GM12878 (cell line): ENCODE results near the gene NR3C1. TPM values are rescaled to one million over a fixed set of nuclear protein-coding genes. Genes with fewer than 3 reads are reported as not detected.

ENCODE experiments used
- MXI1 ChIP-seq: fragments of 150-350 bp; IDR thresholded peaks from 2 replicates; pipeline ENCODE4 v1.6.1; 2011; ENCODE audit warnings: low read depth, mild to moderate bottlenecking, inconsistent platforms, low read length, improper control_type of control experiment
- NR2C1 ChIP-seq: fragments of 450-650 bp; IDR thresholded peaks from 2 replicates; pipeline ENCODE4 v1.6.1; 2017; ENCODE audit warnings: antibody characterized with exemption, mild to moderate bottlenecking, moderate library complexity
- RAD51 ChIP-seq: fragments of 450-650 bp; IDR thresholded peaks from 2 replicates; pipeline ENCODE4 v1.6.1; 2016; ENCODE audit warnings: moderate library complexity, mild to moderate bottlenecking, inconsistent platforms
- SREBF2 ChIP-seq: IDR thresholded peaks from 2 replicates; pipeline ENCODE4 v1.6.1; 2012; ENCODE audit warnings: mild to moderate bottlenecking, low read length
- polyA plus RNA-seq, 11 experiments: library from polyadenylated mRNA; depleted of rRNA in 4 of 11; unstranded in 6 of 11; stranded (reverse) in 5 of 11; fragments of >200 nt; fragmentation: Nextera tagmentation in 4 of 11; fragmentation: Illumina TruSeq in 1 of 11; extraction: Ambion mirVana in 4 of 11; extraction: Trizol in 1 of 11; gene quantifications; 1 replicate in 1 of 11; 2 replicates in 10 of 11; pipeline versions ENCODE4 v1.2.1 to v1.2.3, GENCODE V29; 2011 to 2016; ENCODE audit warnings: inconsistent platforms in 2 of 11, missing spikeins in 2 of 11, low read depth in 1 of 11
- total RNA-seq, 4 experiments: library from RNA; depleted of rRNA in 3 of 4; stranded (reverse); fragments of >200 nt in 3 of 4; fragmentation: Illumina TruSeq in 1 of 4; extraction: Trizol in 1 of 4; gene quantifications; 2 replicates each; pipeline versions ENCODE4 v1.2.1 to v1.2.3, GENCODE V29; 2013 to 2021
- TF ChIP-seq, protein P1 (sequence below): fragments of 450-650 bp; IDR thresholded peaks from 2 replicates; pipeline ENCODE4 v1.6.1; 2017; ENCODE audit warnings: low read depth, mild to moderate bottlenecking, moderate library complexity
- TF ChIP-seq, protein P2 (sequence below): fragments of 450-650 bp; IDR thresholded peaks from 2 replicates; pipeline ENCODE4 v1.6.1; 2017; ENCODE audit warnings: mild to moderate bottlenecking, moderate library complexity
- TF ChIP-seq, protein P3 (sequence below): fragments of 450-650 bp; IDR thresholded peaks from 2 replicates; pipeline ENCODE4 v1.6.1; 2016; ENCODE audit warnings: mild to moderate bottlenecking

The NR3C1 gene
- total and polyA plus RNA-seq, 10 of the 15 experiments (the other 5 are each of a cell fraction or from before 2014, with no cell fraction given), result 49.7 to 141 (median 109) TPM

DNA sequence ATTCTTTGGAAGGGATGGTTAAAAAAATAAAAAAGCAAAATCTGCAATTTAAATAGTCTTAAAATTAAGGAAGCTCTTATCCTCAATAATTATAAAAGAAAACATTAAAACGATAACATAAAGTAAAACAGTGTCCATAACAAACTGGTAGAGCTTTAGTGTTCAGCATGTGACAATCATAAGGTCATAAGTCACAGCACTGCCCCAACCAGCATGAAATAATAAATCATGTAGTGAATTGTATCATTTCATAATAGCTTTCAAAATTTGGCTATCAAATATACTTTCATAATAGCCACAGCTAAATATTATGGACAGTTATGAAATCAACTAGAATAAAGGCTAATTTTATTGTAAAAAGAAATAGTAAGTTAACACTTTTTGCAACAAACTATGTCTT, 10.0 kb downstream of the NR3C1 start (continued):
- TF ChIP-seq, protein P1, sequence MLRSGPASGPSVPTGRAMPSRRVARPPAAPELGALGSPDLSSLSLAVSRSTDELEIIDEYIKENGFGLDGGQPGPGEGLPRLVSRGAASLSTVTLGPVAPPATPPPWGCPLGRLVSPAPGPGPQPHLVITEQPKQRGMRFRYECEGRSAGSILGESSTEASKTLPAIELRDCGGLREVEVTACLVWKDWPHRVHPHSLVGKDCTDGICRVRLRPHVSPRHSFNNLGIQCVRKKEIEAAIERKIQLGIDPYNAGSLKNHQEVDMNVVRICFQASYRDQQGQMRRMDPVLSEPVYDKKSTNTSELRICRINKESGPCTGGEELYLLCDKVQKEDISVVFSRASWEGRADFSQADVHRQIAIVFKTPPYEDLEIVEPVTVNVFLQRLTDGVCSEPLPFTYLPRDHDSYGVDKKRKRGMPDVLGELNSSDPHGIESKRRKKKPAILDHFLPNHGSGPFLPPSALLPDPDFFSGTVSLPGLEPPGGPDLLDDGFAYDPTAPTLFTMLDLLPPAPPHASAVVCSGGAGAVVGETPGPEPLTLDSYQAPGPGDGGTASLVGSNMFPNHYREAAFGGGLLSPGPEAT, result no peak
- TF ChIP-seq SREBF2 (no peak), MXI1 (peak; percentile 32; the same call in 1 of the 2 replicates), NR2C1 (peak; percentile 32; the same call in 1 of the 2 replicates), RAD51 (peak; percentile 22; the same call in 1 of the 2 replicates)
- TF ChIP-seq, protein P2, sequence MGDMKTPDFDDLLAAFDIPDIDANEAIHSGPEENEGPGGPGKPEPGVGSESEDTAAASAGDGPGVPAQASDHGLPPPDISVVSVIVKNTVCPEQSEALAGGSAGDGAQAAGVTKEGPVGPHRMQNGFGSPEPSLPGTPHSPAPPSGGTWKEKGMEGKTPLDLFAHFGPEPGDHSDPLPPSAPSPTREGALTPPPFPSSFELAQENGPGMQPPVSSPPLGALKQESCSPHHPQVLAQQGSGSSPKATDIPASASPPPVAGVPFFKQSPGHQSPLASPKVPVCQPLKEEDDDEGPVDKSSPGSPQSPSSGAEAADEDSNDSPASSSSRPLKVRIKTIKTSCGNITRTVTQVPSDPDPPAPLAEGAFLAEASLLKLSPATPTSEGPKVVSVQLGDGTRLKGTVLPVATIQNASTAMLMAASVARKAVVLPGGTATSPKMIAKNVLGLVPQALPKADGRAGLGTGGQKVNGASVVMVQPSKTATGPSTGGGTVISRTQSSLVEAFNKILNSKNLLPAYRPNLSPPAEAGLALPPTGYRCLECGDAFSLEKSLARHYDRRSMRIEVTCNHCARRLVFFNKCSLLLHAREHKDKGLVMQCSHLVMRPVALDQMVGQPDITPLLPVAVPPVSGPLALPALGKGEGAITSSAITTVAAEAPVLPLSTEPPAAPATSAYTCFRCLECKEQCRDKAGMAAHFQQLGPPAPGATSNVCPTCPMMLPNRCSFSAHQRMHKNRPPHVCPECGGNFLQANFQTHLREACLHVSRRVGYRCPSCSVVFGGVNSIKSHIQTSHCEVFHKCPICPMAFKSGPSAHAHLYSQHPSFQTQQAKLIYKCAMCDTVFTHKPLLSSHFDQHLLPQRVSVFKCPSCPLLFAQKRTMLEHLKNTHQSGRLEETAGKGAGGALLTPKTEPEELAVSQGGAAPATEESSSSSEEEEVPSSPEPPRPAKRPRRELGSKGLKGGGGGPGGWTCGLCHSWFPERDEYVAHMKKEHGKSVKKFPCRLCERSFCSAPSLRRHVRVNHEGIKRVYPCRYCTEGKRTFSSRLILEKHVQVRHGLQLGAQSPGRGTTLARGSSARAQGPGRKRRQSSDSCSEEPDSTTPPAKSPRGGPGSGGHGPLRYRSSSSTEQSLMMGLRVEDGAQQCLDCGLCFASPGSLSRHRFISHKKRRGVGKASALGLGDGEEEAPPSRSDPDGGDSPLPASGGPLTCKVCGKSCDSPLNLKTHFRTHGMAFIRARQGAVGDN, result peak; percentile 33; the same call in 1 of the 2 replicates
- TF ChIP-seq, protein P3, sequence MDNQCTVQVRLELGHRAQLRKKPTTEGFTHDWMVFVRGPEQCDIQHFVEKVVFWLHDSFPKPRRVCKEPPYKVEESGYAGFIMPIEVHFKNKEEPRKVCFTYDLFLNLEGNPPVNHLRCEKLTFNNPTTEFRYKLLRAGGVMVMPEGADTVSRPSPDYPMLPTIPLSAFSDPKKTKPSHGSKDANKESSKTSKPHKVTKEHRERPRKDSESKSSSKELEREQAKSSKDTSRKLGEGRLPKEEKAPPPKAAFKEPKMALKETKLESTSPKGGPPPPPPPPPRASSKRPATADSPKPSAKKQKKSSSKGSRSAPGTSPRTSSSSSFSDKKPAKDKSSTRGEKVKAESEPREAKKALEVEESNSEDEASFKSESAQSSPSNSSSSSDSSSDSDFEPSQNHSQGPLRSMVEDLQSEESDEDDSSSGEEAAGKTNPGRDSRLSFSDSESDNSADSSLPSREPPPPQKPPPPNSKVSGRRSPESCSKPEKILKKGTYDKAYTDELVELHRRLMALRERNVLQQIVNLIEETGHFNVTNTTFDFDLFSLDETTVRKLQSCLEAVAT, result 0 out of 2 replicates have a peak, but pooled peaks have one; percentile 60
